Spleen (tissue), 7 donors: Measurements from ENCODE around the gene KLC4.

Experiments
- CTCF ChIP-seq, 11 experiments: fragments of 200-600 bp in 7 of 11; fragments of 450-650 bp in 4 of 11; sonication (generic) in 4 of 11; IDR thresholded peaks in 8 of 11; conservative IDR thresholded peaks in 3 of 11; 1 replicate in 7 of 11; 2 replicates in 4 of 11; pipeline versions ENCODE4 v1.4.0 to v1.8.0; 2016 to 2021; ENCODE audit warnings: antibody characterized with exemption in 11 of 11, inconsistent platforms in 4 of 11, mild to moderate bottlenecking in 1 of 11
- POLR2A ChIP-seq, 3 donors: fragments of 450-650 bp; IDR thresholded peaks; one replicate each; pipeline ENCODE4 v1.5.1; 2017; ENCODE audit warnings: antibody characterized with exemption in 3 of 3, mild to moderate bottlenecking in 1 of 3
- POLR2AphosphoS5 ChIP-seq, 3 donors: sonication (generic); formaldehyde crosslinking; IDR thresholded peaks; one replicate each; pipeline ENCODE4 v1.5.1; 2017; ENCODE audit warnings: antibody characterized with exemption in 3 of 3
- donor health status: DM: no; HTN: no; CAD: no; lungs with moderate emphysema.
- donor health status: DM: no; HTN: no; CAD: no.
- donor health status: DM: no; HTN: no; CAD: no.

DNA sequence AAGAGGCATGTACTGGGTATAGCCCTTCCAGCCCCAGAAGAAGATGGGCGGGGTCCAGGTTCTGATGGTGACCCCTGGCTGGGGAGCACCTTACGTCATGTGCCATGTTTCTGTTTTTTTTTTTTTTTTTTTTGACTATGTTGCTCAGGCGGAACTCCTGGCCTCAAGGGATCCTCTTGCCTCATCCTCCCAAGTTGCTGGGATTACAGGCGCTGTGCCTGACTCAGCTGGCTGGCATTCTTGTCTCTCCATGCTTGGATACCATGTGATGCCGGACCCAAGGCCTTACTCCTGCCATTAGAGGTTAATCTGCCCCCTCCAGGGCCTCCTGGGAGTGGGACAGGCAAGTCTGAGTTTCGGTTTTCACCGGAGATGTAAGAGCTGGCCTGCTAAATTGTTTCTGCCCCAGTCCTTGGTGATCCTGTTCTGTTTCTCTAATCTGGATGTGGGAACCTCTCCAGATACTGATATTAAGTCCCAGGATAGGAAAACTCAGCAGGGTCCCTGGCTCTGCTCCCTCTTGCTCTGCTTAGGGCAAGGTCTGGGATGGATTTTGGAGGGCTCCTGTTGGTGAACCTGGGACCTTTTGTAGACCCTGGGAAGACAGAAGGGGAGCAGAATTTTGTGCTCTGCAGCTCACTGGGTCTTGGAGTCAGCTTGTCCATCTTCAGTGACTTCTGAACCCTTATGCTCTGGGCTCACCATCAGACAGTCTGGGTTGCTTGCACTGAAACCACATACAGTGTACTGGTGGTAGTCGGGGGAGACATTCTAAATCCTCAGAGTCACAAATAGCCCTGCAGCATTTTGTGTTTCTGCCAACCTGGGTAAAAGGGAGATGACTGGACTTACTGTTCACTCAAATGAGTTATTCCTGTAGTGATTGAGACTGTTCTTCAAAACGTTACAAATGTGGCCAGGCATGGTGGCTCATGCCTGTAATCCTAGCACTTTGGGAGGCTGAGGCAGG, 61.8 kb downstream of the KLC4 start:
- no peak for TF ChIP-seq CTCF (IDR thresholded peaks at IDR 0.05 in 8 of 11, conservative IDR thresholded peaks at IDR 0.05 in 3 of 11)
- TF ChIP-seq POLR2AphosphoS5 (IDR thresholded peaks at IDR 0.05), result no peak
- no peak for TF ChIP-seq POLR2A (IDR thresholded peaks at IDR 0.05)
